Right lobe of liver (tissue), 4 donors: ENCODE data around the gene PDGFA.

Experiments used
- CTCF ChIP-seq, 4 donors: fragments of 200-600 bp in 3 of 4; fragments of 450-650 bp in 1 of 4; IDR thresholded peaks; one replicate each; pipeline versions ENCODE4 v1.5.1 to v1.8.0; 2016 to 2022; ENCODE audit warnings: antibody characterized with exemption in 4 of 4, mild to moderate bottlenecking in 2 of 4
- POLR2A ChIP-seq: fragments of 450-650 bp; IDR thresholded peaks from one replicate; pipeline ENCODE4 v1.6.1; 2017; ENCODE audit warnings: antibody characterized with exemption, mild to moderate bottlenecking
- donor health status: DM: no; HTN: no; CAD: no.
- donor health status: DM: no; HTN: no; CAD: no.
- donor health status: DM: no; HTN: yes; CAD: no.

GRCh38 chr7:466465-467191 lies 53.0 kb downstream of the PDGFA start:
- TF ChIP-seq CTCF (IDR thresholded peaks at IDR 0.05) = no peak
- TF ChIP-seq POLR2A = no peak
